Stimulated activated CD4-positive, alpha-beta T cell treated with anti-CD3 and anti-CD28 coated beads, Interleukin-2, amount 100 ng/mL, for 4 hours (primary cell): ENCODE measurements around the gene MLN.

ENCODE experiments used
- DNase-seq: peaks from one replicate; pipeline ENCODE4 v3.0.0-alpha.2; 2020; ENCODE audit warnings: low read depth

The MLN gene

GRCh38 chr6:33788694-33789549, 14.9 kb downstream of the MLN start, which contains the start of gene LEMD2:
Gene LEMD2, minus strand, starts transcription at chr6:33789130. Its CDS starts 14 bp downstream, at chr6:33789116.
- DNase-seq, result peak; percentile 85

GRCh38 chr6:33787954-33788693, 15.7 kb downstream of the MLN start:
- peak; percentile 9 for DNase-seq

- no peak for DNase-seq
Observed at GRCh38 chr6:33787346-33787953, 16.4 kb downstream of the MLN start.

- no peak for DNase-seq
Observed at GRCh38 chr6:33786736-33787135, 17.1 kb downstream of the MLN start.

GRCh38 chr6:33785778-33786177, 18.0 kb downstream of the MLN start:
- DNase-seq, result no peak

GRCh38 chr6:33784787-33785186, 19.0 kb downstream of the MLN start:
- no peak for DNase-seq

GRCh38 chr6:33783781-33784520, 19.9 kb downstream of the MLN start:
- no peak for DNase-seq

- no peak for DNase-seq
Observed at GRCh38 chr6:33782561-33782960, 21.2 kb downstream of the MLN start.

- no peak for DNase-seq
Observed at GRCh38 chr6:33781131-33781975, 22.4 kb downstream of the MLN start.

- DNase-seq, result no peak
Observed at GRCh38 chr6:33779895-33780294, 23.9 kb downstream of the MLN start.

GRCh38 chr6:33779290-33779689, 24.5 kb downstream of the MLN start:
- no peak for DNase-seq

GRCh38 chr6:33778444-33779121, 25.2 kb downstream of the MLN start:
- DNase-seq, result no peak

GRCh38 chr6:33777398-33778388, 26.1 kb downstream of the MLN start:
- DNase-seq, result no peak

GRCh38 chr6:33776764-33777163, 27.0 kb downstream of the MLN start:
- no peak for DNase-seq

GRCh38 chr6:33776186-33776585, 27.6 kb downstream of the MLN start:
- no peak for DNase-seq

- no peak for DNase-seq
Observed at GRCh38 chr6:33774774-33775173, 29.0 kb downstream of the MLN start.

- no peak for DNase-seq
Observed at GRCh38 chr6:33772902-33773472, 30.8 kb downstream of the MLN start.

GRCh38 chr6:33772082-33772830, 31.5 kb downstream of the MLN start:
- DNase-seq, result no peak
